ENCODE measurements around the gene GKN2.
"Not testable (repeated sequence)": the region's sequence is repeated elsewhere in the genome, so short reads cannot be mapped to it uniquely, and the experiment has no call there.

GKN2 gene

DNA sequence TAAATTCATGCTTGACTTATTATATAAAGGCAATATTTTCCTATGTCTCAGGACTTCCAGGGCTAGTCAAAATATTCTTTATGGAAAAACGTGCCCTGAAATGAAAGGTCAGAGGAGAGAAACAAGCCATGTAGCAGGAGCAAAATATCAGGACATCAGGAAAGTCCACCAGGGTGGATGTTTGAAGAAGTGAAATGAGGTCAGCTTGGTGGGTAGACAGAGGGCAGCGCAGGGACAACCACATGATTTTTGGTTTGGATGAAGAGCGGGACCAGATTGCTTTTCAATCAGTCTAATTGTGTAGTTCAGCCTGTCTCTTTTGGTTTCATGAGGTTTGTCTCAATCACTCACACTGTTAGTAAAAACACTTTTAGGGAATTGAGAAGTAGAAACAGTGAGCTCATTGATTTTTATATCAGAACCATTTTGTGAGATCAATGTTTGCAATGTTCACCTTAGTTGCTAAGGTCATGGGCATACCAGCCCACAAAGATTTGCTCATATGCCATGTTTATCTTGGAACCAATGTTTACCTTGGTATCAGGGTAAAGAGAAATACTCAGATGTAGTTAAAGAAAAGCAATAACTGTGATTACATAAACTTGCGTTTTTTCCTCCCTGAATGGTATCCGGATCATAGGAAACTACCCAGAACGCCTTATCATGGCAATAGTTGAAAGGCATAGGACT is 32.1 kb downstream of the GKN2 start:
- DNase-seq (ENCODE audit: low read depth) = no peak

DNA sequence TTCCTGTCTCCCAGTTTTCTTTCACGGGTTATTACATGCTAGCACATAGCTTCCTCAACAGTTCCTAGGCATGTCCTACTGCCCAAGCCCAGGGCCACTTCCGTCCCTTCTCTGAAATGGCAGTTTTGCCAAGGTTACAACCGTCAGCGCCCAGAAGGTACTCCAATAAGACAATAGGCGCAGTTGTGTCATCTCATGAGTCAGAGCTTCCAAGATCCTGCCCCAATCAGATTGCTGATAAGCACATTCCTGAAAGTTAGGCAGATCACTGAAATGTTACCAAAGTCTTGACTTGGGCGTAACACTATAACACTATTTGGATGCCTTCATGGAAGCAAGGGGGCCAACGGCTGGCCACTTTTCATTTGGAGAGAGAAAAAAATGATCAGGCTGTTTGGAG is 34.2 kb downstream of the GKN2 start:
- no peak for DNase-seq (ENCODE audit: low read depth)

- DNase-seq (ENCODE audit: low read depth) = no peak
These were observed 35.5 kb downstream of the GKN2 start for GRCh38 chr2:68917034-68917718.

- no peak for DNase-seq (ENCODE audit: low read depth)
These were observed 36.5 kb downstream of the GKN2 start for GRCh38 chr2:68916226-68916625.

DNA sequence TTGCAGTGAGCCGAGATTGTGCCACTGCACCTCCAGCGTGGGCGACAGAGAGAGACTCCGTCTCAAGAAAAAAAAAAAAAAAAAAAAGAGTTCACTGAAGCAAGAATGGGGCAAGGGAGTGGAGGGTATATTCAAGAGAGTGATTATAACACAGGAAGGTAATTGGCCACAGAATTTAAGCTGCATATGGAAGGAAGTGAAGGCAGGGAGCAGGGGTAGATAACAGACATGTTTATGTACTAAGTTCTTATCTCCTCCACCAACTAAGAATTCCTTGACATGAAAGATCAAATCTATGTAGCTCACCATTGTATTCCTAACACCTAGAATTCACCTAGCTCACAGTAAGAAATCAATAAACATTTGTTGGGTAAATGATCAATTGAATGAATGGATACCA is 37.3 kb downstream of the GKN2 start:
- peak; percentile 36 for DNase-seq (ENCODE audit: low read depth)

DNA sequence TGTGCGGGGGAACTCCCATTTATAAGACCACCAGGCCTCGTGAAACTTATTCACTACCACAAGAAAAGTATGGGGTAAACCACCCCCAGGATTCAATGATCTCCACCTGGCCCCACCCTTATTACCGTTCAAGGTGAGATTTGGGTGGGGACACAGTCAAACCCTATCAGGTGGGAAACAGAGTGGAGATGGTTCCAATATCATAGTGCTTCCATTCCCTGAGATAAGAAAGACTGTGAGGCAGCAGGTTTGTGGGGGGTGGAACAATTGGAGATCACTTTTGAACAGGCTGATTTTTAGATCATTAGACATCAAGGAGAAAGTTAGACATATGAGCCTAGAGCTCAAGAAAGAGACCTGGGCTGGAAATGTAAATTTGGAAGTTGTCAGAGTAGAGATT is 39.3 kb downstream of the GKN2 start:
- DNase-seq (ENCODE audit: low read depth) = no peak

GRCh38 chr2:68912732-68913131 is 40.0 kb downstream of the GKN2 start:
- DNase-seq (ENCODE audit: low read depth) = no peak

- DNase-seq (ENCODE audit: low read depth) = no peak
These were observed 40.6 kb downstream of the GKN2 start for GRCh38 chr2:68912111-68912510.

GRCh38 chr2:68911709-68912108 is 41.0 kb downstream of the GKN2 start:
- DNase-seq (ENCODE audit: low read depth) = no peak

DNA sequence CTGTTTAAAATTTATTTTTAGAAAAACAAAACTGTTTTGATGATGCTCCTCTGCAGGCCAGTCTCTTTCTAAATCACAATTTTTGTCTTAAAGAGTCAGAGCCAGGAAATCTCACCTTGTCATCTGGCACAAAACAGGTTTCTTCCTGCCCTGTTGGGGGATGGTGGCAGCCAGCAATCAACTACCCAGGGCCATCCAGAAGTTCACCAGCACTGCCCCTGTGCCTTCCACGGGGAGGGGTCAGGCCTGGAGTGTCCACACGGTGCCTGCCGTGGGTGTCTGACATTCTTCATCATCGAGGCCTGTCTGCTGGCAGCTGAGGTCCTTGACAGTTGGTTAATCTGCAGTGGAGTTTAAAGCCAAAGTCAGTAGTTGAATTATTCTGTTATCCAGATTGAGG is 41.4 kb downstream of the GKN2 start:
- DNase-seq (ENCODE audit: low read depth) = no peak

DNA sequence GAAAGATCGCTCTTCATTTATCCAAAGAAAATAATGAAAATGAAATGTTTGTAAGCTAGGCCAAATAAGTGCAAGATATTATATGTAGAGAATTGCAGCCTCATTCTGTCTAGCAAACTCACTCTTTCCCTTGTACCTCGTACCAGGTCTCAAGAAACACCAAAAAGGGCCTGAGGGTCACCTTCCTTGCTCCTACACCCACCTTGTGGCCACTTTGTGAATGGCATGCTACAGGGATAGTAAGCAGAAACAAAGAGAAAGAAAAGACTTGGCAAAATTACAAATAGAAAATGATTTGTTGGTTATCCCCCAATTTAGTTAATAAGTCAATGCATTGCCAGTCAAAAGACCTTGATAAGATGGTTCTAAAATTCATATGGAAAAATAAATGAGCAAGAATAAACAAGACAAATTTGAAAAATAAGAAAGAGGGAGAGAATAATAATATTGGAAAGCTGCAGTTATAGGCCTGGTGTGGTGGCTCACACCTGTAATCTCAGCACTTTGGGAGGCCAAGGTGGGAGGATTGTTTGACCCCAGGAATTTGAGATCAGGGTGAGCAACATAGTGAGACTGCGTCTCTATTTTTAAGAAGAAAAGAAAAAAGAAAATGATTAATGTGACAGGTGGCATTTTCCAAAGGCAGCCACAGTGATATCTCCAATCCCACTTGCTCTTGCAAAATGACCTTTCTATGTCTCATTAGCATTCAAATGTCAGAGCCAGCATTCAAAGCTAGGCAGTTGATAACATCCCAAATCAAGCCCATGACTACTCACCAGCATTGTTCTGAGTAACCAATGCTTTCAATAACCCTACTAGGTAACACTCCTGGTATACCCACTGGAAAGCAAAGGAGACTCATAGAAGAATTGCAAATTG is 42.7 kb downstream of the GKN2 start:
- DNase-seq (ENCODE audit: low read depth) = peak; percentile 67

- DNase-seq (ENCODE audit: low read depth) = peak; percentile 48
These were observed 44.2 kb downstream of the GKN2 start for GRCh38 chr2:68908392-68908970.

GRCh38 chr2:68907920-68908253 is 44.8 kb downstream of the GKN2 start:
- no peak for DNase-seq (ENCODE audit: low read depth)

DNA sequence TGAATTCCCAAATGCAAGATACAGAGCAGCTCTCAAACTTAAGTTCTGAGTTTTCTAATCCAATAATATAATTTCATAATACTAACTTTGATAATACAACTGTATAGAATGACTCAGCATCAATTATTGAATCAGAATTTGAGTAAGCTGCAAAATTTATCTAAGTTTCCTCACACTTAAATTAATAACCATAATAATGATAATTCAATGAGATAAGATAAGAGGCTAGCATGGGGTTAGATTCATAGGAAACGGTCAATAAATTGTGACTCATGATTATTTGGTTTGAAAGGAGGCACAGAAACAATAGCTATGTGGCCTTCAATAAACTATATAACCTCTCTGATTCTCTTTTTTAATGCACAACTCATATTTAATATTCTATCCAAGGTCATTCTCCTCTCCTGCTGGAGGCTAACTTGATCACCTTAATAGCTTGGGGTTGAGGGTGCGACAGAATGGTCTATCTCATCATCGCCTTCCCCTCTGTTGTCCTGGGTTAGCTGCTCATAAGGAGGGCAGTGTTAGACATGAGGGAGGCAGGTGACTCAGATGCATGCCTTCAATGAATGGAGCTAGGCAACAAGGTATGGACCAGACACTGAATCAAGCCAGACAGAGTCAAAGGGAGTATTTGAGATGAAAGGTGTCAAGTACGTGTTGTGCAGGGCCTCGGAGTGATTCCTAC is 45.3 kb downstream of the GKN2 start:
- DNase-seq (ENCODE audit: low read depth) = no peak

DNA sequence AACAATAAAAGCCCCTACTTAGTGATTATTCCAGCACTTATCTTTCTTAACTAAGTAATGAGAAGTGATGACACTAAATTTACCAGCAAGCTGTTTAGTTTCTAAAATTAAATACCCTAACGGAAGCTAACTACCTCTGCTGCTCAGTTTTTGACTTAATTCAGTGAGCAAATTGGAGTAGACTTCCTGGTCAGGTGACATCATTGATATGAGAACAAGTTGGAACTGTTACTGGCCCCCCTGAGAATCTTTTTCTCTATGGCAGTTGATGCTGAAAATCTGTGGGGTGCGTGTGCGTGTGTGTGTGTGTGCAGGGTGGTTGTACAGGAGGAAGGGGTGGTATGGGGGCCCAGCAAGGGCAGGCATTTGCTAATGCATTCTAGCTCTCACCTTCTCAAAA is 46.0 kb downstream of the GKN2 start:
- no peak for DNase-seq (ENCODE audit: low read depth)

DNA sequence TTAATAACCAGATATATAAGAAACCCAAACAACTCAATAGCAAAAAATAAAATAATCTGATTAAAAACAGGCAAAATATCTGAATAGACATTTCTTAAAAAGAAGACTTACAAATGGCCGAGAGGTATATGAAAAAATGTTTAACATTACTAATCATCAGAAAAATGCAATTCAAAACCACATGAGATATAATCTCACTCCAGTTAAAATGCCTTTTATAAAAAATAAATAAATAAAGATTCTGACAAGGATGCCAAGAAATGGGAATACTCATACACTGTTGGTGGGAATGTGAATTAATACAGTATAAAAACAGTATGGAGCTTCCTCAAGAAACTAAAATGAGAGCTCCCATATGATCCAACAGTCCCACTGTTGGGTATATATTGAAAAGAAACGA is 47.6 kb downstream of the GKN2 start:
- DNase-seq (ENCODE audit: low read depth) = no peak

GRCh38 chr2:68901561-68901960 is 51.1 kb downstream of the GKN2 start:
- no peak for DNase-seq (ENCODE audit: low read depth)

DNA sequence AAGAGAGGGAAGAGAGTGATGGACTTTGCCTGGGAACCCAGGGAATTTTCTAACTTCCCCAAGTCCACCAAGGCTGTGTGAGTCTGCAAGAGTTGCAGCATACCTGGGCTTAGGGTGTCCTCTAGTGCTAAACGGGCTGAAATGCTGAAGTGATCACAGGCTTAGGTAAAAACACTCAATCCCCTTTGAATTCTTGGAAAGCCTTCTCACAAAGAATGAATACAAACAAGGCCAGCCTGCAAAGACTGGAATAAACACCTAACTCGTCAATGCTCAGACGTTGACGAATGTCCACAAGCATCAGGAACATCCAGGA is 51.5 kb downstream of the GKN2 start:
- DNase-seq (ENCODE audit: low read depth) = no peak

GRCh38 chr2:68900496-68901198 is 52.0 kb downstream of the GKN2 start:
- no peak for DNase-seq (ENCODE audit: low read depth)

DNA sequence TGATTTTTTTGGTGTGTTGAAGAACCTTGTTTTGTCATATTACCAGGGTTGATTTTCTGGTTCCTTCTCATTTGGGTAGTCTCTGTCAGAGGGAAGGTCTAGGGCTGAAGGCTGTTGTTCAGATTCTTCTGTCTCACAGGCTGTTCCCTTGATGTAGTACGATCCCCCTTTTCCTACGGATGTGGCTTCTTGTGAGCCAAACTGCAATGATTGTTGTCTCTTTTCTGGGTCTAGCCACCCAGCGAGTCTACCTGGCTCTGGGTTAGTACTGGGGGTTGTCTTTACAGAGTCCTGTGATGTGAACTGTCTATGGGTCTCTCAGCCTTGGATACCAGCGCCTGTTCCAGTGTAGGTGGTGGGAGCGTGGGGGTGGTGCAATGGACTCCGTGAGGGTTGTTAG is 56.7 kb downstream of the GKN2 start:
- DNase-seq (ENCODE audit: low read depth) = not testable (repeated sequence)
